CD4-positive, alpha-beta T cell (primary cell): ENCODE data around the gene S100P. TPM values are rescaled to one million over a fixed set of nuclear protein-coding genes. Genes with fewer than 3 reads are reported as not detected.

Source experiments
- ATAC-seq: fragments of 200-7000 bp; cut with Tn5 transposase; one replicate; pipeline ENCODE4 v1.10.0; 2022; ENCODE audit warnings: mild to moderate bottlenecking; ENCODE audit not compliant: poor library complexity
- CTCF ChIA-PET: fragments of 350-600 bp; sonication (Branson Sonifier 250); formaldehyde crosslinking; loops from one replicate; lab custom pipeline; 2021; ENCODE audit warnings: antibody characterized with exemption, inconsistent platforms; lab: Charles Lee
- POLR2A ChIA-PET: fragments of 350-600 bp; sonication (Branson Sonifier 250); formaldehyde crosslinking; loops from one replicate; lab custom pipeline; 2021; ENCODE audit warnings: antibody characterized with exemption, inconsistent platforms; lab: Charles Lee
- DNase-seq, 14 experiments: peaks; one replicate each; pipeline ENCODE4 v3.0.0-alpha.2; 2013 to 2020; ENCODE audit warnings: mixed read lengths in 2 of 14
- H3K27ac ChIP-seq, 2 donors: one replicate each; pipeline versions ENCODE4 v1.5.1 to v1.7.0; 2013; ENCODE audit warnings: low read length in 2 of 2, low read depth in 1 of 2, mild to moderate bottlenecking in 1 of 2
- H3K27me3 ChIP-seq, 2 experiments: 1 replicate in 1 of 2; 2 replicates in 1 of 2; pipeline versions ENCODE4 v1.6.1 to v1.7.0; 2013; ENCODE audit warnings: low read length in 2 of 2, control low read depth in 1 of 2, mild to moderate bottlenecking in 1 of 2, moderate library complexity in 1 of 2; ENCODE audit not compliant: insufficient read depth in 2 of 2, control insufficient read depth in 1 of 2
- H3K36me3 ChIP-seq: one replicate; pipeline ENCODE4 v1.6.1; 2013; ENCODE audit warnings: low read length, control low read depth; ENCODE audit not compliant: insufficient read depth
- H3K4me1 ChIP-seq: one replicate; pipeline ENCODE4 v1.6.1; 2013; ENCODE audit warnings: low read length, control low read depth; ENCODE audit not compliant: insufficient read depth
- H3K4me3 ChIP-seq: one replicate; pipeline ENCODE4 v1.5.1; 2013; ENCODE audit warnings: mild to moderate bottlenecking, low read length, moderate library complexity
- H3K9me3 ChIP-seq, 2 experiments: 1 replicate in 1 of 2; 2 replicates in 1 of 2; pipeline versions ENCODE4 v1.6.1 to v1.7.0; 2013; ENCODE audit warnings: low read length in 2 of 2, mild to moderate bottlenecking in 2 of 2, control low read depth in 1 of 2, moderate library complexity in 1 of 2; ENCODE audit not compliant: control insufficient read depth in 1 of 2, insufficient read depth in 1 of 2
- H3K27ac Mint-ChIP-seq: one replicate; pipeline ENCODE4 v1.8.0; 2020; ENCODE audit warnings: mixed read lengths
- H3K27me3 Mint-ChIP-seq: one replicate; pipeline ENCODE4 v1.8.0; 2021; ENCODE audit warnings: mixed read lengths
- H3K36me3 Mint-ChIP-seq: one replicate; pipeline ENCODE4 v1.8.0; 2021; ENCODE audit warnings: low read depth, mixed read lengths
- H3K4me1 Mint-ChIP-seq: one replicate; pipeline ENCODE4 v1.8.0; 2021; ENCODE audit warnings: low read depth, mixed read lengths
- H3K4me3 Mint-ChIP-seq: one replicate; pipeline ENCODE4 v1.8.0; 2020; ENCODE audit warnings: mild to moderate bottlenecking, mixed read lengths
- H3K9me3 Mint-ChIP-seq: one replicate; pipeline ENCODE4 v1.8.0; 2020; ENCODE audit warnings: mixed read lengths
- intact Hi-C, 2 experiments: fragments of 100-400 bp; cut with DNase I in 1 of 2; cut with micrococcal nuclease in 1 of 2; formaldehyde crosslinking; loops; one replicate each; pipeline versions ENCODE4 v1.15.1 to v1.9.0; 2023 to 2025; cut with DNase I, micrococcal nuclease
- total RNA-seq, 174 experiments: library from RNA in 2 of 174; stranded (reverse) in 2 of 174; gene quantifications; one replicate each; pipeline ENCODE4 v1.2.3 and lab custom pipeline; 2021 to 2026
- TF ChIP-seq, protein P1 (sequence below): fragments of 200-600 bp; IDR thresholded peaks from one replicate; pipeline ENCODE4 v1.8.0; 2022; ENCODE audit warnings: antibody characterized with exemption, mild to moderate bottlenecking

Gene S100P
- total RNA-seq, 2 experiments from 2014 or later: 0.58 to 2.8 TPM

DNA sequence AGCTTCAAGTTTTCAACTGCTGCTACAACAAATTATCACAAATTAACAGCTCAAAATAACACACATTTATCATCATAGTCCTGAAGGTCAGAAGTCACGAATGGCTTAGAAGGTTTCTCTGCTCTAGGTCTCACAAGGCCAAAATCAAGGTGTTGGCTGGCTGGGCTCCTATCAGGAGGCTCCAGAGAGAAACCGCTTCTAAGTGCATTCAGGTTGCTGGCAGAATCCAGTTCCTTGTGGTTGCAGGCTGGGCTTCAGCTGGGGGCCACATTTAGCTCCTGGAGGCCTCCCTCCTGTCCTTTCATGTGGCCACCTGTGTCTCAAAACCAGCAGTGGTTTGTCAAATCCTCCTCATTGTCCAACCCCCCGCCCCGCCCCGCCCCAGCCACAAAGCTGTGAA, 37.8 kb upstream of the S100P start:
- intact Hi-C loops: no loop called here
- Mint-ChIP-seq H3K4me3 (no peak overlapping the region), H3K27me3 (peaks cover 6% of the 10 kb centered on the region), H3K36me3 (no peaks in the 10 kb centered on the region), H3K27ac (no peak overlapping the region), H3K9me3 (no peaks in the 10 kb centered on the region), H3K4me1 (no peaks in the 10 kb centered on the region)
- peaks cover 0 to 5% of the 10 kb centered on the region in 2 experiments for H3K9me3 ChIP-seq
- ATAC-seq: no peak
- H3K27ac ChIP-seq: no peak overlapping the region
- TF ChIP-seq, protein P1, sequence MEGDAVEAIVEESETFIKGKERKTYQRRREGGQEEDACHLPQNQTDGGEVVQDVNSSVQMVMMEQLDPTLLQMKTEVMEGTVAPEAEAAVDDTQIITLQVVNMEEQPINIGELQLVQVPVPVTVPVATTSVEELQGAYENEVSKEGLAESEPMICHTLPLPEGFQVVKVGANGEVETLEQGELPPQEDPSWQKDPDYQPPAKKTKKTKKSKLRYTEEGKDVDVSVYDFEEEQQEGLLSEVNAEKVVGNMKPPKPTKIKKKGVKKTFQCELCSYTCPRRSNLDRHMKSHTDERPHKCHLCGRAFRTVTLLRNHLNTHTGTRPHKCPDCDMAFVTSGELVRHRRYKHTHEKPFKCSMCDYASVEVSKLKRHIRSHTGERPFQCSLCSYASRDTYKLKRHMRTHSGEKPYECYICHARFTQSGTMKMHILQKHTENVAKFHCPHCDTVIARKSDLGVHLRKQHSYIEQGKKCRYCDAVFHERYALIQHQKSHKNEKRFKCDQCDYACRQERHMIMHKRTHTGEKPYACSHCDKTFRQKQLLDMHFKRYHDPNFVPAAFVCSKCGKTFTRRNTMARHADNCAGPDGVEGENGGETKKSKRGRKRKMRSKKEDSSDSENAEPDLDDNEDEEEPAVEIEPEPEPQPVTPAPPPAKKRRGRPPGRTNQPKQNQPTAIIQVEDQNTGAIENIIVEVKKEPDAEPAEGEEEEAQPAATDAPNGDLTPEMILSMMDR: no peak
- POLR2A ChIA-PET: interaction anchor here (4.9 kb wide), 1 partner anchor 14 kb away, joined by 56 read pairs; the partner anchor contains the start of gene MRFAP1
- H3K36me3 ChIP-seq: no peaks in the 10 kb centered on the region
- CTCF ChIA-PET: no interaction called here
- H3K4me1 ChIP-seq: peaks cover 18% of the 10 kb centered on the region
- peaks cover 0 to 4% of the 10 kb centered on the region in 2 experiments for H3K27me3 ChIP-seq
- DNase-seq: no peak
- H3K4me3 ChIP-seq: no peak overlapping the region

DNA sequence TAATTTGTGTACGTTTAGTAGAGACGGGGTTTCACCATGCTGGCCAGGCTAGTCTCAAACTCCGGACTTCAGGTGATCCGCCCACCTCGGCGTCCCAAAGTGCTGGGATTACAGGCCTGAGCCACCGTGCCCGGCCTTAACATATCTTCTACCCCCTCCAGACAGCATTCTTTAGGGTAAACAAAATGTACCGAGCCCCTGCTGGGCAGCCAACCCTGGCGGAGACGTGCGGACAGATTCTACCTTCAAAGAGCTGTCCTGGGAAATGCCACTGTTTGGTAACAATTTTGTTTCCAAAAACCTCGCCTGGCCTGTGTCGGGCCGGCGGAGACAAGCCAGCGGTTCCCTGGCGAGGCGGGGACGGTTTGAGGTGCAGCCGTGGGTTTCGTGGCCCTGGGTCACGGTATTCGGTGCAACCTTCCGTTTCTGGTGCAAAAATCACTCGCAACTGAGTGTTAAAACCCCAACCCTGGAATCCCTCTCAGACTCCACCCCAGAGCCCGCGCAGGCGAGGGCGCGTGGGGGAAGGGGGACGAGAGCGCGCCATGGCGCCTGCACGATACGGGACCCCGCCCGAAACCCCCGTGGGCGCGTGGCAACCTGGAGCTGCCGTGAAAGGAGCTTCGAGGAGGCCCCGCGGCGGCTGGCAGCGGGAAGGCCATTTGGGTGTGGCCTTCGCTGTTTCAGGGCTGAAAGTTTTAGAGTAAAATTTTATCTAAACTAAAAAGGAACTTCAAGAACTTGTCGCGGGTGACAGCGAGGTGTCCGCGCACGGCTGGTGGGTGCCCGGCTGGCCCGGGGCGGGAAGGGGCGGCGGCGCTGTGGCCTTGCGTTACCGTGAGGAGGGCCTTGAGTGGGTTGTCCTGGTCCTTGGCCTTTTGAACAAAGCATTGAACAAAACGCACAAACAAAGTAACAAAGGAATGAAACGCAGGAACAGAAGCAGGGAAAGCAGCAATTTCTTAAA, 36.2 kb upstream of the S100P start:
- H3K4me1 ChIP-seq: peaks cover 18% of the 10 kb centered on the region
- peaks cover 0 to 4% of the 10 kb centered on the region in 2 experiments for H3K27me3 ChIP-seq
- H3K27ac ChIP-seq: no peak overlapping the region
- peaks cover 0 to 5% of the 10 kb centered on the region in 2 experiments for H3K9me3 ChIP-seq
- CTCF ChIA-PET: no interaction called here
- Mint-ChIP-seq H3K4me3 (no peak overlapping the region), H3K36me3 (no peaks in the 10 kb centered on the region), H3K4me1 (no peaks in the 10 kb centered on the region), H3K27ac (peak overlapping the region; percentile 27), H3K9me3 (no peaks in the 10 kb centered on the region), H3K27me3 (peaks cover 18% of the 10 kb centered on the region)
- H3K36me3 ChIP-seq: no peaks in the 10 kb centered on the region
- POLR2A ChIA-PET: interaction anchor here (0.9 to 4.9 kb wide), 4 partner anchors 11 to 33 kb away, joined by 3 to 56 read pairs (median 20); partner anchors contain the start of gene MRFAP1
- TF ChIP-seq, protein P1: no peak
- ATAC-seq (no peak), DNase-seq (no peak)
- intact Hi-C loops: no loop called here
- H3K4me3 ChIP-seq: no peak overlapping the region

DNA sequence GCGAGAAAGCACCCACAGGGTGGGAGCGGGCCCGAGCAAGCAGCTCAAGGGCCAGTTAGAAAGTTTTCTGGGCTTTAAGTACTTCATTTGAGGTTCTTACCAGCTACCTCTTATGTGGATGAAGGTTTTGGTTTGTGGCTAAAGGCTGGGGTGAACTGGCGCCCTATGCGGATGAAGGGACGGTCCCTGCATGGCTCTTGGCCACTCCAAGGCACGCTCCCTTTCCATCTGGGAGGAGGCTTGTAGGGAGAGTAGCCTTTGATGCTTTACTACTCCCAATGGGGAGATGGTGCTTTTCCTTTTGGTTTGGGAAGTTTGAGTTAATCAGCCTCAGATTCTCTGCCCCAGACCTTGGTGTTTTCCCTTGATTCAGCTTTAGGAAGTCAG, 35.5 kb upstream of the S100P start:
- Mint-ChIP-seq H3K4me1 (no peaks in the 10 kb centered on the region), H3K36me3 (no peaks in the 10 kb centered on the region), H3K27me3 (peaks cover 24% of the 10 kb centered on the region), H3K9me3 (no peaks in the 10 kb centered on the region), H3K4me3 (peak overlapping the region; percentile 79), H3K27ac (peak overlapping the region; percentile 27)
- no peak for ATAC-seq
- ChIA-PET CTCF (interaction anchor here (1.8 kb wide), 1 partner anchor 17 kb away, joined by 5 read pairs; no protein-coding TSS in a partner anchor), POLR2A (interaction anchor here (0.9 to 4.9 kb wide), 9 partner anchors 11 to 409 kb away, joined by 3 to 56 read pairs (median 4); partner anchors contain the start of genes MRFAP1 and MRFAP1L1)
- Histone ChIP-seq H3K27me3 (peaks cover 0 to 4% of the 10 kb centered on the region in 2 experiments), H3K36me3 (no peaks in the 10 kb centered on the region), H3K27ac (no peak overlapping the region), H3K4me1 (peaks cover 18% of the 10 kb centered on the region), H3K4me3 (peak overlapping the region; percentile 48), H3K9me3 (peaks cover 0 to 5% of the 10 kb centered on the region in 2 experiments)
- TF ChIP-seq, protein P1: no peak
- DNase-seq: no peak
- intact Hi-C loops: no loop called here
